HS-27A (cell line): ENCODE measurements around the gene ASB2.
A peak's percentile ranks its signal among the peaks of the same experiment; 100 is the strongest.

ENCODE experiments used
- DNase-seq: peaks from one replicate; pipeline ENCODE4 v3.0.0-alpha.2; 2012; ENCODE audit warnings: low read depth, missing footprints

ASB2 gene

DNA sequence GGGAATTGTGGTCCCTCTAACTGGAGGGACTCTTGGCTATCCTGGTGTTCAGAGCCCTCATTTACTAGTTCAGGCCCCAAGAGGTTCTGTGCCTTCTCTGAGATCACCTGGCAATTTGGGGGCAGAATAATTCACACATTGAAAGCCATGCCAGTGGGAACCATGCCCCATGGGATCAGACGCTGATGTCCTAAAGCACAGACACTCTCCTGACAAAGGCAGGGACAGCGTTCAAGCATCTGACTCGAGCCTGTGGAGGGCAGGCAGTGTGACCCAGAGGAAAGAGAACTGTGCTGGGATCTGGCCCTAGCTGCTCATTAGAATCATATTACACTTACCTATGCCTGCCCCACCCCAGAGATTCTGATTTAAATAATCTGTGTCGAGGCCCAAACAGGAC, 2.4 kb upstream of the ASB2 start:
- no peak for DNase-seq

DNA sequence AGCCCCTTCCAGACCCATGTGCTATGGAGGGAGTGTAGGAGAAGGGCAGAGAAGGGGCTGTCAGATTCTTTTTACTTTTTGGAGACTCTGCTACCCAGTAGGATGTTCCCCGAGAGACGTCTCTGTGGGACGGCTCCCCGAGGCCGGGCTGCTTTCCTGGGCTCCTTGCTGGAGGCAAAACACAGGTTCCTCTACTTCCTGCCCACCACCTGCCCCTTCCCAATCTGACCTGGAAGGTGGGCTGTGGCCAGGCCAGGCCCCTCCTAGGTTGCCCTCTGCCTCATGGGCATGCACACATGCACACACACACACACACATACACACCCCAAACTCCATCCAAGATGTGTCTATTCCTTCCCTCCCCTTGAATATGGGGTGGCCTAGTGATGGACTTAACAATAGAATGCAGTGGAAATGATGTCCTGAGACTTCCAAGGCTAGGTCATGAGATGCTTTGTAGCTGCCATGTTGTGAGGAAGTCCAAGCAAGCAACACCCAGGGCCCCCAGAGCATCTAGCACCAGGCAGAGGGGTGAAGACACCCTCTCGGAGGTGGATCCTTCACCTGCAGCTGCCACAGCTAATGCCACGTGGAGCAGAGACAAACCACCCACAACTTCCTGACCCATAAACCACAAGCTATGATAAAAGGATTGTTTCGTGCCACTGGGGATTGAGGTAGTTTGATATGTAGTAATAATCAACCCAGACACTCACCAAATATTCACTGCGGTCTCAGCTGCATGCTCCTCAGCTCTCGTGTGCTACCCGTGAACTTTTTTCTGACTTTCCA, 1.6 kb upstream of the ASB2 start:
- DNase-seq, result no peak

DNA sequence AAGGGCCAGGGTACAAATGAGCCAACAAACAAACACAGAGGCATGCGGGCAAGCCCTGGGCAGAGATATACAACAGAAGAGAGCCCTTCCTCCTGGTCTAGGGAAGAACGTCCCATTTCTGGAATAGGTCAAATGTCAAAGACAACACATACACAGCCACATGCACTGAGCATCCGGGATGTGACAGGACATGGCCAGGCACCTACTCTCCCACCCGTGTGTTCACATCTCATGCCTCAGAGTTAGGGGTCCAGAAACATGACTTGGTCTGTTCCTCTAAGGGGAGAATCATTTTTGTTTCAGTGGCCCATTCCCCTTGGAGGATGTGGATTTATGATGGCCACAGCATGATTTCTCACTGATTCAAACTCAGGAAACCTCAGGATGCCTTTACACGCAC, 801 bp upstream of the ASB2 start:
- no peak for DNase-seq

DNA sequence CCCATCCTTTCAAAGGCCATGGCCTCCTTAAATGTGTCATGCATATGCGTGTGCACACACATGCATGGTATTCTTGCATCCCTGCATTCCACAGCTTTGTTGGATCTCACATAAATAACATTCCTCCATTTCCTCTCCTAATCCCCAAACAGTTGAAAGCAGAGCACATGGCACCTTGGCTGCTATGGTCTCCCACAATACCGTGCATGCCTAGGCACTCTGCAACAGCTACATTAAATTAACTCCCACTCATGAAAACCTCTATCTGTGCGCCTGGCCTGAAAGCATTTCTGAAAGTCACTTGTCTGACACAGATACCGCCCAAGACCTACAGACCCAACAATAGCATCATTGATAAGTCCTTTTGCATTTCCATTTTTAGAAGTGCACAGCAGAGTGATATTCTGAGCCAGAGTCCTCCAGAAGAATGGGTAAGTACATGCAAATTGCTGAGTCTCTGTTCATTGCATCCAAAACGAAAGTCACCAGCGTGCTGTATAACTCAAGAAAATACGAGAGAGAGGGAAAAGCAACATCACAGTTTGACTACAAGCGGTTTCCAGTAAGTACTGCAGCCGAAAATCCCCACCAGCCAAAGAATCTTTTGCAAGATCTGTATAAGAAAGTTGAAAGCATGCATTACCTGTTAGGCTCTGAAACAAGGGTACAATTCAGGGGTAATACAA, 436 bp downstream of the ASB2 start:
- DNase-seq, result no peak

DNA sequence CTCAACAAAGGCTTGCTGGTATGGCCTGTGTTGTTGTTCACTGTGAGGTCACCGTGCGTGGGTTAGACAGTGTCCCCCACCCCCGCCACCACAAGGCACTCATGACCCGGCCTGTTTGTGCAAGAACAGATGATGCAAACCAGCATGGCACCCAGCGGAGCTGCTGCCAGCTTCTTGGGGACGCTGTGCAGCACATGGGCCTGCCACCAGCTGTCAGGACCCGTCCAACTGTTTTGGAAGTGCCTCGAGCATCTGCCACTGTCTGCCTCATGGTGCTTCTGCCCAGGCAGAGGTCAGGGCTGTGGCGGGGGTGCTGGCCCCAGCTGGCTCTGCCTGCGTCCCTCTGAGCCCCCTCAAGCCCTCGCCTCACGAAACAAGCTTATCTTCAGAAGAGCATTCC, 1.5 kb downstream of the ASB2 start:
- DNase-seq, result no peak

DNA sequence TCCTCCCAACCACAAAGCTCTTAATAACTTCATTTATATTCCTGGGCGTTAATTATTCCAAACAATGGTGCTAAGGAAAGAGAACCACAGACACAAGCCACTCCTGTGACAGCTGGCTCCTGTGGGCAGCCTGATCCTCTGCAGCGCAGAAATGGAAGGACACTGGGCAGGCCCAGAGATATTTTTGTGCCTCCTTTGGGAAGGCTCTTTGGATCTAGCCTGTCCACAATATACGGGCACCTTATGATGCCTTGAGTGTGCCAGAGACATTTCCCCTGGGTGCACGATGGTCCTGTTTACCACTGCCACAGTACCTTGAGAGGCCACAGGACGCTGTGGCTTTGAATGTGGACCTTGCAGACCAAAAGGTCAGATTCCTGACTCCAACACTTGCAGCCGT, 2.1 kb downstream of the ASB2 start:
- no peak for DNase-seq

DNA sequence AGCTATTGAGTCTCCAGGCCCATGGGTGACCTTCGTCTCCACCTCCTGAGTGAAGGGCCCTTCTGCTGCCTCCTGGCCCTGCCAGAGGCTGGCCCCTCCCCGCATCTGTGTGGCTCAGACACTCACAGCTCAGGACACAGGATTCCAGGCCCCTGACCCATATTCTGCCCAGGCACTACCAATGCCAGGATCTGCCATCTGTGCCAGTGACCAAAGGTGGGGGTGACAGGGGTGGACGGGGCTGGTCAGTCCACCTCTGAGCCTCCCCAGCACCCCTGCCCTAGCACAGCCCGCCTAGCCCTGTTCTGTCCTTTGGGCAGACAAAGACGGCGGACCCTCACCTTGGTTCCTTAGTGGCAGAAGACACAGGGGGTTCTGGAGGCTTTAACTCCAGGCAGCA, 2.8 kb downstream of the ASB2 start:
- DNase-seq, result no peak

DNA sequence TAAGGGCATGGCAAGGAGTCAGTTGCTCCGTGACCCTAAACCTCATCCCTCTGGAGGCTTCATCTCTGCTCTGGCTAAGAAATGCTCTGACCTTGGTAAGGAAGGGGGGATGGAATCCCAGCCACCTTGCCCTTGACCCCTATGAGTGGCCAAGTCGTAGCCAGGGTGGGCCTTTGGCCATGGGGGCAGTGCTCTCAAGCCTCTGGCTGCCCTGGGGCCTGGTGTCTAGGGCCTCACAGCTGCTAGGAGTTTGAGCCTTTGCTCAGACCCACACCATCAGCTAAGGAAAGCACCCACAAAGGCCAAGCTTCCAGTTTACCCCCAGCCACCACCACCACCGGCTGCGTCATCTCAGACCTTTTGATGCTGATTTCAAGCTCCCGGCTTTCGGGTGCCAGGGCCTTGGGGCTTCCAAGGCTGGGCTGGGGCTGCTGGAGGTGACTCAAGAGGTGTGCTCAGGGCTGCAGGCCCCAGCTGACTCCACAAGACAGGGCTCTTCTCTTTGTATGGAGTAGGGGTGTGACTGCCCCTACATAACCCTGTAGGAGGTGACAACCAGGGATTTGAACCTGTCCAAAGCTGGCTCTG, 3.7 kb downstream of the ASB2 start:
- no peak for DNase-seq

DNA sequence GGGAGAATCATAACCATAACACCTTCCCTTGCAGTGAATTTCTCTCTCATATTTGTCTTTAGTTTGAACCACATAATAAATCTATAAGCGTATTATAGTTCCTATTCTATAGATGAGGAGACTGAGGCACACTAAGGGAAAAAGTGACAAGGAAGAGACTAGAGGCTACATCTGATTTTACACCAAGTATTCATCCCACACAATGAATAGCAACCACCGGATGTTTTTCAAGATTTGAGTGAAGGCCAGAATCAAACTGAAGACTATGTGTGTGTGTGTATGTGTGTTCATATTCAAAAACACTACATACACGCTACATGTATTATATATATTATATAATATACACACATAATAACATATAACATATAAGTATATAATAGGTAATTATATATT, 4.7 kb downstream of the ASB2 start:
- DNase-seq, result no peak

DNA sequence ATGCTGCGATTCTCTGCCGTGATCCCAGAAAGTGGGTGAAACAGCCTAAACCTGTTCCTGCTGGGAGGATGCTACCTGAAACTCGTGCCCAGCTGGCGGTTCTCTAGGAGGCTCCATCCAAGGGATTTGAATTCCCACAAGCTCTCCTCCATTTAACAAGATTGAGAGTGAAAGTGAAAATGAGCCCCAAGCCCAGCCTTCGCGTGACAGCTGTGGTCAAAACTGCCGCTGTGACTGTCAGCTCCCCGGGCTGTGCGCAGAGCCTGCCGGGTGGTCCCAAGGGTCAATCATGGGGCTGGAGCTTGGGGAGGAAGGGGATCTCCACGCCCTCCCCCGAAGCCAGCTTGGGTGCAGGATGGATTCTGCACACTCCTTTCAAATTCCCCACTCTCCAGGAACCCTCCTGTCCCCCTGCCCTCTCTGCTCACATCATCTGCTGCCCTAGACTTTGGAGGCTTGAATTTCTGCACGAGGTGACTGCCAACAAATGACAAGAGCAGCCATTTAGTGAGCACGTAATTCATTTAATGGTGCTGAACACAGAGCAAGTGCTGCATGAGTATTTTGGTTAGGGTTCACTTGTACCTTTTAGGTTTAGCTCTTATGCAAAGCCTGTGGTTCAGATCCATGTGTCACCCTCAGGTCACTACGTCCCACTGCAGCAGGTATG, 5.3 kb downstream of the ASB2 start:
- DNase-seq, result no peak

DNA sequence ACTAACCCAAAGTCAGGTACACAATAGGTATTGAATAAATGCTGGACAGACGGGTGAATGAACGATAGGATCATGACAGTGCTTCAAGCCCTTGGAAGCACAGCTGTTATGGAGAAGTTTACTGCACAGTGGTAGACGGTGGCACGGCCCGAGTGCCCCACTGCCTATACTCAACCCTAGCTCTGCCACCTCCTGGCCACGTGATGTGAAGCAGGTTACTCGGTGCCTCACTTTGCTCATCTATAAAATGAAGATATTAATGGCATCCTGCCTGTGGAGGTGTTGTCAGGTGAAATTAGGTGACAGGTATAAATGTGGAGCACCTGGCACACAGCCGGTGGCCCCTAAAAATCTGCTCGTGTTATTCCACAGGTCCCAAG, 5.8 kb downstream of the ASB2 start:
- no peak for DNase-seq

DNA sequence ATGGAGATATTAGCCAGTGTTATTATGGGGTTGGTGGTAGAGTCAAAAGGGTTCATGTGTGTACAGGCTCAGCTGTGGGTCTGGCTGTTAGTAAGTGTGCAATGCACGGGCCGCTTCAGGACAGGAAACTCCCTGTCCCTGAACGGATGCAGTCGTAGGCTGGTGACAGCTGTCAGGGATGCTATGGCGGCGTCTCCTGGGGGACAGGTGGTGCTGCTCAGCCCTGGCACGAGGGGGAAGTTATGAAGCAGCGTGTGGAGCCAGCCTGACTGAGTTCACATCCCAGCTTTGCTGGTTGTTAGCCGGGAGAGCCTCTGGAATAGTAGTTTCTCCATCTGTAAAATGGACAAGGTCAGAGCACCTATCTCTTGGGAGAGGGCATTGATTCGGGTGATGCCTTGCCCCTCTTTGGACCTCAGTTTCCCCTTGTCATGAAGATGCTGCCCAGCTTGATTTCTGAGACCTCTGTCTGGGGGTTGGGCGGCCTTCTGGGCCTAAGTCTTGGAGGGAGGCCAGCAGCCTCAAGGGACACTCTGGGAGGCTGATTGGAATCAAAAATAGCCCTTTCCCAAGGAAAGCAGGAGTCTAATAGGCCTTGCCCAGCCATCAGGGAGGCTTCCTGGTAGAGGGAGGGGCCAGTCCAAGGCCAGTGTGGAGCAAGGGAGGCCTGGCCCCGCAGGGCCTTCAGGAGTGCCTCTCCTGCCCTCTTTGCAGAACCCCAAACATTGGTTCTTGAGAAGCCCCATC, 7.1 kb downstream of the ASB2 start:
- DNase-seq, result no peak

DNA sequence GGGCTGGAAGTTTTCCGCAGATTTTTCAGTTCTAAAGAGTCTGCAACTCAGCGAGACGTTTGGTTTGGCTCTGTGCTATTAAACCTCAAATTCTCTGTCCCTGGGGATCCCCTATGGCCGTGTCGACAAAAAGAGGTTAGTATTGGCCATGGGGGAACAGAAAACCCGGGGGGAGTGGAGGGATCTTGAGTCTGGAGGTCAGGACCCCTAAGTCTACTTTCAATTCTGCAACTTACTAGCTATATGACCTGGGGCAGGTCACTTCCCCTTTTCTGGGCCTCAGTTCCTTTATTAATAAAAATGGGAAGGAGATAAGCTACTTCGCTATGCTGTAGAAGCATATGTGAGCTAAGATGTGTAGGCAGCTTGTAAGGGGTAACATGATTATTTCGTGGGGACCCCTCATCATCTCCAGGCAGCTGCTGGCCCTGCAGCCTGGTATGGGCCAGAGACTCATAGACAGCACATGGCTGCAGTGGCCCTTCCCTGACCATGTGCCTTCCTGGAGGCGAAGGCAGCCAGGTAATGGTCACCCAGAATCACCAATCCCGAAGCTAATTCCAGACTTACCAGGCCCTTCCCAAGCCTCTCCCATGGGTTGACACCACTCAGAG, 8.6 kb downstream of the ASB2 start:
- DNase-seq, result no peak

DNA sequence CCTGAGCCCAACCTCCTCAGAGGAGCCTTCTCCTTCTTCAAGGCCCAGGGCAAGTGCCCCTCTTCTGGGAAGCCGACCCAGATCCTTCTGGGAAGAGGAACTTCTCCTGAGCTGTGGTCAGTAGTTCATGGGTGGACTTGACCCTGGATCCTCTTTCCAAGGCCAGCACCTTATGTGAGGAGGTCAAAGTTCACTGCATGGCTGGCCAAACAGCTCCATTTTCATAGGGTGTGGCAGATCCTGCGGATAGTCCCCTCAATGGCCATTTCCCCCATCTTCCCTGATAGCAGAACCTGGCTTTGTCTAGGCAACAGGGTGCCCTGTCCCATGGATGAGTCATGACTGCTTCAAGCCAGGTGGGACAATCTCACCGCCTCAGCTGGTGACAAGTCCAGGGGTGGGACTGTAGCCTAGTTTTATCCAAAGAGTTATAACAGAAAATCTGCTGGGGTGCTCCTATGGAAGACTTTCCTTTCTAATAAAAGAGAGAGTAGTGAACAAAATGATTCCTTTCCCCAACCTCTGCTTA, 10.4 kb downstream of the ASB2 start:
- no peak for DNase-seq

DNA sequence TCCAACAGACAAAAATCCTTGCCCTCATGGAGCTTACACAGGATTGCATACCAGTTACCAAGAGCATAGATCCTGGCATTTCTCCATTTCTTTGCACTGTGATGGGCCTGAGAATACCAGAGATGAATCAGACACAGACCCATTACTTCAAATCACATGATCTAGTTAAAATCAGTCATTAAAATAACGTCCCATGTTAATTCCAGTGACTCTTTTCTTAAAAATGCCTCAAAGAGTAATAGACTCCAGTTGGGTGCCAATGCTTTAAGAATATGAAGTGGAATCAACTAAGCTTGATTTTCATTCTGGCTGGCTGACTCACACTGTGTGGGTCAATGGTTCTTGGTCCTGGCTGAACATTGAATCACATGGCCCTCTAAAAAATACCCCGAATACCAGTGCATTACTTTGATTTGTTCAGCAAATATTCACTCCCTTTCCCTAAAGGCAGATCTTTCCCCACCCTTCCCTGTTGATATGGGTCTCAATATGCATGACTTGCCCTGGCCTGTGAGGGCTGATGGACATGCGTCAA, 11.0 kb downstream of the ASB2 start:
- peak; percentile 79 for DNase-seq

DNA sequence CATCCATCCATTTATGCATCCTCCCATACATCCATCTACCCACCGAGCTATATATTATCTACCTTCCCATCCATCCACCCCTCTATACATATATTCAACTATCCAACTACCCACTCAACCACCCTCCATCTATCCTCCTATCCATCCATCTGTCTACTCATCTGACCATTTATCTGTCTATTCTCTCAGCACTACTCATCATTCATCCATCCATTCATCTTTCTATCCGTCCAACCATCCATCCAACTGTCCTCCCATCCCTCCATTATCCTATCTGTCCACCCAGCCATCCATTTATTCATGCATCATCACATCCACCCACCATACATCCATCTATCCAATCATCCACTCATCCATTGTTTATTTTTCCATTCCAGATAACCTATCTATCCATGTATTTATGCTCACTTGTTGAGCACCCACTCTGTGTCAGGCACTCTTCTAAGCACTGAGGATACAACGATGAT, 11.5 kb downstream of the ASB2 start:
- DNase-seq, result no peak

DNA sequence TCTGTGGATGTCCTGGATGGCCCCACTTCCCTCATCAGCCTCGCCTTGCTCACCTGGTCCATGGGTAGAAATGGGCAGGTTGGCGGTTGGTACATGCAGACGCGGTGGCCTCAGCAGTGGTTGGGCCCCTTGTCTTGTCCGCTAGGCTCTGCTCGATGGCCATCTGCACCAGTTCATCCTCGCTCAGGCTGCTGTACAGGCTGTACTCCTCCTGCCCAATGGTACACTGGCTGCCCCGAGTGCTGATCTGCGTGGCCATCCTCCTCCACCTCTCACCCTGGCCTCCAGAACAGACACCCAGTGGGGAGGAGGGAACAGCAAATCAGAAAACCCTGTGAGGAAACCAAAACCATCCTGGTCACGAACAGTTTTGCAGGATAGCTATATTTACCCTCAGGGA, 12.1 kb downstream of the ASB2 start:
- DNase-seq, result no peak

DNA sequence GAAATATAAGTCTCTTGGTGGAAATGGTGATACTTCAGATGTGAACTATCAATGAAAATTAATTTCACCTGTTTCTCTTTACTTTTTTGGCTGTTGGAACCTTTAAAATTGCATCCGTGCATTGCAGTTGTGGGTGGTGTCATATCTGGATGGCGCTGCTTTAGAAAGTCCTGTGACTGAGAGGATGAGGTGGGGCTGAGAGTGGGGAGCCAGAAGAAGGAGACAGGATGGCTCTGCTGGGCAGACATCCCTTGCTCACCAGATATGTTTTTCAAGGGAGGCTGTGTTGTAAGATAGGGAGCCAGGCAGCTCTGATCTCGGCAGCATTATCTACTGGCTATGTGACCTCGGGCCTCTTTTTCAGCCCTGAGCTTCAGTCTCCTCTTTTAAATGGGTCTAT, 12.7 kb downstream of the ASB2 start:
- no peak for DNase-seq

DNA sequence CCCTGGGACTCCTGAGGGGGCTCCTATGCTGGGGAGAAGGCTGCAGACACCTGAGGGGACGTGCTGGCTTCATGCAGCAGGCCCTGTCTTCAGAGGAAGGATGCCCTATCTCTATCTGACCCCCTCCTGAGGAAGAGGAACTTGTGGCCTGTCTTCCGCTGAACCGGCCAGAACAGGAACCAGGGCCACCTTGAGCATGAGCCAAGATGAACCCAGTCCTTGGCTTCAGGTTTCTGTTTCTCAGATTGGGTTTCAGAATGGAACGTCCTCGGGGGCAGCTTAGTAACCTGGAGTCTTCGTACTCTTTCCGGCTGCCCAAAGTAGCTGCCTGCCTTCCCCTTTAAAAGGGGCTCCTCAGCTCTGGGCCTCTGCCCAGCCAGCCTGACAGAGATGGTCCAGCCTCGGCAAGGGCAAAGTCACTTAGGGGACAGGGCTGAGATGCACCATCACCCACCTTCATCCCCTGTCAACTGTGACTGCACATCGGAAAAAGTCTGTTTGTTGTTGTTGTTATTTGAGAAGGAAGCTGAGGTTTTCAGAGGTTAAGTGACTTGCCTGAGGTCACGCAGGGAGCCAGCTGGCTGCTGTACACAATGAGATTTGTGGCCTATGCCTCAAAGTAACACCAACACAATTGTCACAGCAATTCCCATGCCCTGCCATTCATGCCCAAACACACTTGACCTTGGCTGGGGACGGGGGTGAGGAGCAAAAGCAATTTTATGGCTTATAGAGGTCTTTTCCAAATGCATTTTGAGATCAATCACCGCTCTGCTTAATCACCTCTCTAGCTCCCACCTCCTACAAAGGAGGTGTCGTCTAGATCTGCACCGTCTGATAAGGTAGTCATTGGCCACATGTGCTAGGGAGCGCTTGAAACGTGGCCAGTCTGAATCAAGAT, 13.4 kb downstream of the ASB2 start:
- no peak for DNase-seq

DNA sequence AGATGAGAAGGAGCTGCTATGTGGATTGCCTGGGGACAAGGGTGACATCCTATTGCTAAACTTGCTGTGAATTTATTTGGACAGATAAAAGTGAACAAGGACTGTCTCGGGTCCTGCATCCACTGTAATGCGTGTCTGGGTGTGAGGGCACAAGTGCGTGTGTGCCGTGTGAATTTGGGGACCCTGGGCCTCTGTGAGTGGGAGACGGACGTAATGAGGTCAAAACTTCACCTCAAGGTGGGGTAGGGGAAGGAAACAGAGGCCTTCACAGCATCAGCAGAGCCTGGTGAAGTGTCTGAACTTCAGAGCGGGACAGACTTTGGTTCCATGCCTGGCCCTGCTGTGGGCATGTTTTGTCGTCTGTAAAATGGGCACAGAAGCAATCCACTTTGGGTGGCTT, 14.8 kb downstream of the ASB2 start:
- DNase-seq, result no peak
